Natural killer cell treated with Interleukin-12 subunit alpha and Interleukin-12 subunit beta and Interleukin-15 and Interleukin-18, amount 100 ng/mL, for 72 hours (primary cell): ENCODE measurements around the gene DPYSL3. TPM values are rescaled to one million over a fixed set of nuclear protein-coding genes. Genes with fewer than 3 reads are reported as not detected.

Experiments used
- ATAC-seq, 2 donors: fragments of 150-1000 bp; cut with Tn5 transposase in 1 of 2; sonication (Bioruptor Pico), chemical (Tn5 transposase) in 1 of 2; 2 replicates each; pipeline ENCODE4 v1.10.0; 2021
- DNase-seq: peaks from one replicate; pipeline ENCODE4 v3.0.0; 2022; ENCODE audit warnings: low spot score
- H3K27ac Mint-ChIP-seq, 2 donors: 1 replicate in 1 of 2; 2 replicates in 1 of 2; pipeline ENCODE4 v1.8.0; 2022; ENCODE audit warnings: mixed read lengths in 2 of 2, mild to moderate bottlenecking in 1 of 2, moderate library complexity in 1 of 2
- H3K27me3 Mint-ChIP-seq, 2 donors: 1 replicate in 1 of 2; 2 replicates in 1 of 2; pipeline ENCODE4 v1.8.0; 2022; ENCODE audit warnings: mixed read lengths in 2 of 2
- H3K36me3 Mint-ChIP-seq: one replicate; pipeline ENCODE4 v1.8.0; 2022; ENCODE audit warnings: mixed read lengths
- H3K4me1 Mint-ChIP-seq, 2 donors: 1 replicate in 1 of 2; 2 replicates in 1 of 2; pipeline ENCODE4 v1.8.0; 2022; ENCODE audit warnings: low read depth in 2 of 2, mixed read lengths in 2 of 2, mild to moderate bottlenecking in 1 of 2
- H3K4me3 Mint-ChIP-seq: one replicate; pipeline ENCODE4 v1.8.0; 2022; ENCODE audit warnings: mixed read lengths
- H3K9me3 Mint-ChIP-seq: 2 replicates; pipeline ENCODE4 v1.8.0; 2022; ENCODE audit warnings: mixed read lengths
- total RNA-seq, 2 donors: library from RNA; stranded (reverse); gene quantifications; one replicate each; pipeline ENCODE4 v1.2.3, GENCODE V29; 2022

Gene DPYSL3
- total RNA-seq, 2 donors from 2014 or later = 0.07 TPM; not detected in 1

GRCh38 chr5:147479444-147479843, 30.4 kb downstream of the DPYSL3 start:
- H3K27ac Mint-ChIP-seq = no peak overlapping the region
- ATAC-seq = no peak
- peaks cover 21 to 26% of the 10 kb centered on the region in 2 donors for H3K27me3 Mint-ChIP-seq

GRCh38 chr5:147474140-147474539, 35.7 kb downstream of the DPYSL3 start:
- no peak overlapping the region for H3K4me3 Mint-ChIP-seq
- H3K27ac Mint-ChIP-seq = no peak overlapping the region
- DNase-seq = no peak
- H3K27me3 Mint-ChIP-seq = peaks cover 23 to 35% of the 10 kb centered on the region in 2 donors
- no peaks in the 10 kb centered on the region for H3K36me3 Mint-ChIP-seq
- no peak for ATAC-seq
- H3K9me3 Mint-ChIP-seq = no peaks in the 10 kb centered on the region
- no peaks in the 10 kb centered on the region for H3K4me1 Mint-ChIP-seq

More at GRCh38 chr5:147479444-147479843, 30.4 kb downstream of the DPYSL3 start:
- DNase-seq = no peak
- H3K9me3 Mint-ChIP-seq = no peaks in the 10 kb centered on the region
- H3K4me1 Mint-ChIP-seq = no peaks in the 10 kb centered on the region
- H3K4me3 Mint-ChIP-seq = no peak overlapping the region
- no peaks in the 10 kb centered on the region for H3K36me3 Mint-ChIP-seq

DNA sequence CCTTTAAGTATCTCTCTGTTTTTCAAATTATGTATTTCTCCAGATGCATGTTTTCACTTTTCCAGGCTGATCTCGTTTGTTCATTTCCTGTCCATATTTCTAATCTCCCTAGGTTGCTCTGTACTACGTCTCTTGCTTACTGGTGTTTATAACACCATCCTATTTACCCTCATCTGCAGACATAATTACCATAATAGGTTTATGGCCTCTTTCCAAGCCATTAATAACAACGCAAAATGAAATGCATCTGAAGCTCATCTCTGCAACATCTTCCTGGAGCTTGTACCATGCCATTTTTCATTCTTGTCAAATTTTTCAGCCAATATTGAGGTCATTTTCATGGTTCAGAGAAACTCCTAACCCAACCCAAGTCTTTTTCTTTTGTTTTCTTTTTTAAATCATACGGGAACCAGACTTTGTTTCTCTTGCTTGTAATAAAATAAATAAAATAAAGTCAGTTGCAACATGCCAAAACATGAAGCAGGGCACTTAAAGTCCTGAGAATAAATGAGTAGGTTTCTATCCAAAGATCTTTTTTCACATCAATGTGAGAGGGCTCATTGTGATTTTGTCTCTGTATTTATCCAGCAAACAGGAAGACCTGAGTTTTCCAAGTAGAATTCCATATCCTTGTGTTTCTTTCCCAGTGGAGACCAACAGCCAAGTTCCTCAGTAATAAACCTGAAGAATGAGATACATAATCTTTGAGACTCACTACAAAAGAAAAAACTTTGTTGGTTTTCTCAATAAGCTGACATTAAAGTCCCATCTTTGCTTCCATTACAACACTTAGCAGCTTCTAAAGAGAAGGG, 37.0 kb downstream of the DPYSL3 start:
- Mint-ChIP-seq H3K36me3 (no peaks in the 10 kb centered on the region), H3K27me3 (peaks cover 20 to 35% of the 10 kb centered on the region in 2 donors), H3K27ac (no peak overlapping the region), H3K4me3 (no peak overlapping the region), H3K9me3 (no peaks in the 10 kb centered on the region), H3K4me1 (no peaks in the 10 kb centered on the region)
- ATAC-seq (no peak), DNase-seq (no peak)

GRCh38 chr5:147467973-147468508, 41.8 kb downstream of the DPYSL3 start:
- Mint-ChIP-seq H3K36me3 (no peaks in the 10 kb centered on the region), H3K27ac (no peak overlapping the region), H3K4me1 (no peaks in the 10 kb centered on the region), H3K27me3 (peaks cover 18 to 37% of the 10 kb centered on the region in 2 donors), H3K4me3 (no peak overlapping the region), H3K9me3 (no peaks in the 10 kb centered on the region)
- no peak for ATAC-seq
- DNase-seq = no peak

DNA sequence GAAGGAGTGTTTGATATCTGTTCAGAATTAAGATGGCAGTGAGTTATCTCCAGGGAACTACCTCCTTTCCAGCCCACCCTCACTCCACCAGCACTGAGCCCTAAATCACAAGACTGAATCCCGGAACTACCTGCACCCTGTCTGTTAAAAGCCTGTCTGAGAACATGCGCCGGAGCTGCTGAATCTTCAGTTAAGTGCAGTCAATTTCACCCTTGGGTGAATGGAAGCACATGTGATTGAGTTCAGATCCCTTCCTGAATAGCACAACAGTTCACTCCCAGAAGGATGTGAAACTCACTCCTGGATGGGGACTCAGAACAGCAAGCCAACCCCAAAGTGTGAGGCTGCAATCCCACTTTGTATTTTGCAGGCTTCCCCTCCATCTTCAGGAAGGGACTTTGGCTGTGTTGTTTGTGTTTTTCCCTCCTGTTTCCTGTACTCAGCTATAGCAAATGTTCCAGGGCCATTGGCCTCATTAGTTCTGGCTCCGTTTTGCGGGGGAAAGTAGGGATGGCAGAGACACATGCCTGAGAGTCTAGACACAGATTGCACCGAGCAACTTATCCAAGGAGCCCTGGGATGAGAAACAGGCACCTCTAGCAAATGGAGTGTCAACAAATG, 43.4 kb downstream of the DPYSL3 start:
- H3K36me3 Mint-ChIP-seq = no peaks in the 10 kb centered on the region
- no peak for DNase-seq
- no peak overlapping the region for H3K27ac Mint-ChIP-seq
- H3K4me3 Mint-ChIP-seq = no peak overlapping the region
- peaks cover 18 to 36% of the 10 kb centered on the region in 2 donors for H3K27me3 Mint-ChIP-seq
- ATAC-seq = no peak
- no peaks in the 10 kb centered on the region for H3K9me3 Mint-ChIP-seq
- no peaks in the 10 kb centered on the region for H3K4me1 Mint-ChIP-seq

GRCh38 chr5:147465747-147466146, 44.1 kb downstream of the DPYSL3 start:
- ATAC-seq = no peak
- no peaks in the 10 kb centered on the region for H3K9me3 Mint-ChIP-seq
- peaks cover 18 to 36% of the 10 kb centered on the region in 2 donors for H3K27me3 Mint-ChIP-seq
- no peaks in the 10 kb centered on the region for H3K4me1 Mint-ChIP-seq
- no peak for DNase-seq
- H3K27ac Mint-ChIP-seq = no peak overlapping the region
- no peaks in the 10 kb centered on the region for H3K36me3 Mint-ChIP-seq
- no peak overlapping the region for H3K4me3 Mint-ChIP-seq

DNA sequence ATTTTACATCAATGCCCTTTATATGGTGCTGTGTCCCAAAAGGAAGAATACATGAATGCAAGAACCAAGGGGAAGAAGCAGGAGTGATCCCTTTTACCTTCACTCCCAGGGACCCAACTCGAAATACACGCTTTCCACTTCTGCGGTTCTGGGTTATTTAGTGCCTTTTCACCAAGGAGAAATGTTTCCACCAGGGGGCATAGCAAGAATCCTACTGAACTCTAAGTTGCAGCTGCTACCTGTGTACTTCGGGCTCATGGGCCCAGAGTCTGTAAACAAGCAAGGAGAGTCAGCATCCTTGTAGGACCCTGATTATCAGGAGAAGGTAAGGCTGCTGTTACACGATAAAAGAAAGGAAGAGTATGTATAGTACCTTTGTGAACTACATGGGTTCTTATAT, 45.7 kb downstream of the DPYSL3 start:
- H3K27ac Mint-ChIP-seq = no peak overlapping the region
- DNase-seq (no peak), ATAC-seq (no peak)
- H3K36me3 Mint-ChIP-seq = no peaks in the 10 kb centered on the region
- H3K4me3 Mint-ChIP-seq = no peak overlapping the region
- peaks cover 15 to 29% of the 10 kb centered on the region in 2 donors for H3K27me3 Mint-ChIP-seq
- H3K9me3 Mint-ChIP-seq = no peaks in the 10 kb centered on the region
- H3K4me1 Mint-ChIP-seq = no peaks in the 10 kb centered on the region

DNA sequence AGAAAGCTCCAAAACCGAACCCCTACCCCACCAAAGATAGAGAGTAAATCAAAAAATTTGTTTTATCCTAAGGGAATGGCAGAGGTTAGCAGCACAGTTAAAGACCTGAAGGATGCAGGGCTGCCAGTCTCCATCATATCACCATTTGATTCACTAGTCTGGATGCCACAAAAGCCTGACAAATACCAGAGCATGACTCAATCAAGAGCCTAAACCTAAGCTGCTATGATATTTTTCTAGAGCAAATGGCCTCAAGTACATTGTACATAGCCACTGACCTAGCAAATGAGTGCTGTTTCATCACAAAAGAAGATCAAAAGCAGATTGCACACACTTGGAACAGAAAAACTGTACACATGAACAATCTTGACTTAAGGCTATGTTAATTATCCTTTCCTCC, 48.0 kb downstream of the DPYSL3 start:
- Mint-ChIP-seq H3K4me3 (no peak overlapping the region), H3K27ac (no peak overlapping the region), H3K27me3 (peaks cover 16 to 48% of the 10 kb centered on the region in 2 donors), H3K9me3 (no peaks in the 10 kb centered on the region), H3K4me1 (no peaks in the 10 kb centered on the region), H3K36me3 (no peaks in the 10 kb centered on the region)
- no peak for ATAC-seq
- DNase-seq = no peak

GRCh38 chr5:147460380-147460779, 49.5 kb downstream of the DPYSL3 start:
- H3K4me3 Mint-ChIP-seq = no peak overlapping the region
- H3K27me3 Mint-ChIP-seq = peaks cover 16 to 55% of the 10 kb centered on the region in 2 donors
- H3K9me3 Mint-ChIP-seq = no peaks in the 10 kb centered on the region
- no peak overlapping the region for H3K27ac Mint-ChIP-seq
- ATAC-seq = no peak
- no peaks in the 10 kb centered on the region for H3K36me3 Mint-ChIP-seq
- peaks cover 0 to under 1% of the 10 kb centered on the region in 2 donors for H3K4me1 Mint-ChIP-seq
- DNase-seq = no peak

DNA sequence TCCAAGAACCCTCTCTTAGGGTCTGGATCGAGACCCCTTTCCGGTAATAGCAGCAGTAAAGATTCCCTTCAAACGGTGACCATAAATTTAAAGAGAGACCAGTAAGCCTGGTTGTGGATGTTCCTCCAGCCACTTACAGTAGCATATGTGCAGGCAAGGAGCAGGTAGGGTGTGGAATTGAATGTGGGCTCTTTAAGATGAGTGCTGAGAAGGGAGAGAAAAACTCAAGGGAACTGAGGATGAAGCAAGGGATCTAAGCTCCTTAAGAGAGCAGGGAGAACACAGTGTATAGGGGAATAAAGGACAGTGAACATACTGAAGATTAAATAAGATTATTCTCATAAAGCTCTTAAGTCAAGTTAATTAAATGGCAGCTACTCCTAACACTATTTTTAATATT, 51.3 kb downstream of the DPYSL3 start:
- peaks cover 10 to 11% of the 10 kb centered on the region in 2 donors for H3K4me1 Mint-ChIP-seq
- H3K27ac Mint-ChIP-seq = no peak overlapping the region
- H3K9me3 Mint-ChIP-seq = no peaks in the 10 kb centered on the region
- peaks cover 25 to 62% of the 10 kb centered on the region in 2 donors for H3K27me3 Mint-ChIP-seq
- ATAC-seq (no peak), DNase-seq (no peak)
- H3K4me3 Mint-ChIP-seq = no peak overlapping the region
- H3K36me3 Mint-ChIP-seq = no peaks in the 10 kb centered on the region

GRCh38 chr5:147455822-147456450, 53.9 kb downstream of the DPYSL3 start:
- Mint-ChIP-seq H3K27ac (no peak overlapping the region), H3K9me3 (no peaks in the 10 kb centered on the region), H3K27me3 (peaks cover 34 to 67% of the 10 kb centered on the region in 2 donors), H3K4me3 (no peak overlapping the region), H3K4me1 (peaks cover 11 to 15% of the 10 kb centered on the region in 2 donors), H3K36me3 (no peaks in the 10 kb centered on the region)
- ATAC-seq (no peak), DNase-seq (no peak)

DNA sequence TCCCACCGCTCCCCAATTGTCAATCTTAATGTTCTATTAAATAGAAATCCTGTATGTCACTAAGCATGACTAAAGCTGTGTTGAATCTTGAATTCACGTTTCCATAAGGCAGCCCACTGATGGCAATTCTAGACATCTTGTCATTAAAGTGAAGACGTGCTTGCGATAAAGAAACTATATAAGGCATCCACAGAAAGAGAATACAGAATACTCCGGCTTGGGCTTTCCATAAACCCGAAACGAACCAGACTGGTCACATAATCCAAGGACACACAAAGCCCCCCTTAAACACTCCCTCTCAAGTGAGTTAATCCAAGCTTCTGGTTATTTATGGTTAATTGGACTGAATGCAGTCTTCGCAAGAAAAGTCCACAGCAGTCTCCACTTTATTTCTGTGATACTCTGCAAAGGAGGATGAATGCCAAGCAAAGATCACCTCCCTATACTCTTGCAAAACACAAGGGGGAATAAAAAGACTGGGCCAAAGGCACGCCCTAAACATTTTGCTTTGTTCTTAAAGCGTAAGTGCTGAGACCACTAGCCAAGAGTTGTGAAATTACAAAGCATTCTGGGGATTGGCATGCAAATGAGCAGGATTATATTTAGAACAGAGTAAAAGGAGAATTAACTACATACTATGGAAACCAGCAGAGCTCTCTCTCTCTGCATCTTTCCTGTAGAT, 54.7 kb downstream of the DPYSL3 start:
- no peaks in the 10 kb centered on the region for H3K9me3 Mint-ChIP-seq
- peaks cover 36 to 75% of the 10 kb centered on the region in 2 donors for H3K27me3 Mint-ChIP-seq
- peaks cover 11 to 15% of the 10 kb centered on the region in 2 donors for H3K4me1 Mint-ChIP-seq
- ATAC-seq = no peak
- H3K36me3 Mint-ChIP-seq = no peaks in the 10 kb centered on the region
- H3K27ac Mint-ChIP-seq = no peak overlapping the region
- no peak for DNase-seq
- H3K4me3 Mint-ChIP-seq = peak overlapping the region; percentile 88
